Measurements from ENCODE around the gene HLA-B.

- TF ChIP-seq, protein P1, sequence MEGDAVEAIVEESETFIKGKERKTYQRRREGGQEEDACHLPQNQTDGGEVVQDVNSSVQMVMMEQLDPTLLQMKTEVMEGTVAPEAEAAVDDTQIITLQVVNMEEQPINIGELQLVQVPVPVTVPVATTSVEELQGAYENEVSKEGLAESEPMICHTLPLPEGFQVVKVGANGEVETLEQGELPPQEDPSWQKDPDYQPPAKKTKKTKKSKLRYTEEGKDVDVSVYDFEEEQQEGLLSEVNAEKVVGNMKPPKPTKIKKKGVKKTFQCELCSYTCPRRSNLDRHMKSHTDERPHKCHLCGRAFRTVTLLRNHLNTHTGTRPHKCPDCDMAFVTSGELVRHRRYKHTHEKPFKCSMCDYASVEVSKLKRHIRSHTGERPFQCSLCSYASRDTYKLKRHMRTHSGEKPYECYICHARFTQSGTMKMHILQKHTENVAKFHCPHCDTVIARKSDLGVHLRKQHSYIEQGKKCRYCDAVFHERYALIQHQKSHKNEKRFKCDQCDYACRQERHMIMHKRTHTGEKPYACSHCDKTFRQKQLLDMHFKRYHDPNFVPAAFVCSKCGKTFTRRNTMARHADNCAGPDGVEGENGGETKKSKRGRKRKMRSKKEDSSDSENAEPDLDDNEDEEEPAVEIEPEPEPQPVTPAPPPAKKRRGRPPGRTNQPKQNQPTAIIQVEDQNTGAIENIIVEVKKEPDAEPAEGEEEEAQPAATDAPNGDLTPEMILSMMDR (IDR thresholded peaks at IDR 0.05; ENCODE audit: poor library complexity, severe bottlenecking), result no peak
- TF ChIP-seq POLR2AphosphoS5 (IDR thresholded peaks at IDR 0.05), result no peak
- no peak for TF ChIP-seq EP300 (conservative IDR thresholded peaks at IDR 0.05; ENCODE audit: poor library complexity, severe bottlenecking)
- no peak for TF ChIP-seq EZH2 (IDR thresholded peaks at IDR 0.05; ENCODE audit: borderline replicate concordance, insufficient read depth, low read length, poor library complexity, severe bottlenecking)
- no peak for TF ChIP-seq RAD21 (conservative IDR thresholded peaks at IDR 0.05)
- no peak for TF ChIP-seq TAF1 (IDR thresholded peaks at IDR 0.05; ENCODE audit: low read depth)
Observed at GRCh38 chr6:31352310-31352682, 4.7 kb downstream of the HLA-B start.

Measured in neural cell (in vitro differentiated cells).